Stimulated activated CD4-positive, alpha-beta T cell treated with anti-CD3 and anti-CD28 coated beads, Interleukin-1b, Interleukin-23, amount 100 ng/mL, for 24 hours (primary cell): Measurements from ENCODE around the gene HDAC3.

Source experiments
- DNase-seq, 4 experiments: peaks; one replicate each; pipeline ENCODE4 v3.0.0-alpha.2; 2020; ENCODE audit warnings: low read depth in 4 of 4, low spot score in 1 of 4

HDAC3 gene

GRCh38 chr5:141662028-141662427 lies 25.4 kb upstream of the HDAC3 start:
- no peak for DNase-seq

- DNase-seq, result no peak
These were observed 21.4 kb upstream of the HDAC3 start for GRCh38 chr5:141657937-141658545.

- no peak for DNase-seq
These were observed 20.8 kb upstream of the HDAC3 start for GRCh38 chr5:141657404-141657803.

- no peak for DNase-seq
These were observed 19.7 kb upstream of the HDAC3 start for GRCh38 chr5:141656396-141656795.

GRCh38 chr5:141655020-141655419 lies 18.4 kb upstream of the HDAC3 start:
- DNase-seq, result no peak

- no peak for DNase-seq
These were observed 17.6 kb upstream of the HDAC3 start for GRCh38 chr5:141654298-141654697.

- no peak for DNase-seq
These were observed 15.1 kb upstream of the HDAC3 start for GRCh38 chr5:141651728-141652105.

- peak; percentile 65 to 78 (median 67) for DNase-seq
These were observed 14.4 kb upstream of the HDAC3 start, which contains the start of gene FCHSD1 for GRCh38 chr5:141650851-141651727. FCHSD1 (minus strand) TSS chr5:141651418; CDS start chr5:141651368, 50 bp downstream.

- DNase-seq, result no peak
These were observed 13.3 kb upstream of the HDAC3 start for GRCh38 chr5:141649972-141650371.

GRCh38 chr5:141649056-141649688 lies 12.5 kb upstream of the HDAC3 start:
- no peak for DNase-seq

GRCh38 chr5:141647851-141648250 lies 11.2 kb upstream of the HDAC3 start:
- no peak for DNase-seq

- no peak for DNase-seq
These were observed 10.6 kb upstream of the HDAC3 start for GRCh38 chr5:141647242-141647641.

GRCh38 chr5:141646026-141646425 lies 9.4 kb upstream of the HDAC3 start:
- no peak for DNase-seq

GRCh38 chr5:141641634-141642267 lies 5.1 kb upstream of the HDAC3 start:
- DNase-seq, result no peak

GRCh38 chr5:141640698-141641097 lies 4.0 kb upstream of the HDAC3 start:
- DNase-seq, result no peak

- DNase-seq, result no peak
These were observed 3.4 kb upstream of the HDAC3 start for GRCh38 chr5:141640051-141640415.

- DNase-seq, result no peak
These were observed 2.9 kb upstream of the HDAC3 start for GRCh38 chr5:141639357-141640050.

- no peak for DNase-seq
These were observed 2.1 kb upstream of the HDAC3 start for GRCh38 chr5:141638771-141639170.

- DNase-seq, result peak in 2 of 4 experiments; percentile 32 to 42
These were observed 1.2 kb upstream of the HDAC3 start for GRCh38 chr5:141637767-141638419.

GRCh38 chr5:141637123-141637766 lies 596 bp upstream of the HDAC3 start:
- DNase-seq, result peak in 2 of 4 experiments; percentile 43 to 58
